Stomach smooth muscle (tissue), 2 donors: ENCODE results near the gene BRAF.
"Not testable (repeated sequence)": the region's sequence is repeated elsewhere in the genome, so short reads cannot be mapped to it uniquely, and the experiment has no call there.

Experiments used
- H3K27ac ChIP-seq: one replicate; pipeline ENCODE4 v1.7.0; 2013; ENCODE audit warnings: mild to moderate bottlenecking, low read length, inconsistent platforms
- H3K27me3 ChIP-seq, 2 donors: one replicate each; pipeline ENCODE4 v1.7.0; 2013; ENCODE audit warnings: low read length in 2 of 2; ENCODE audit not compliant: insufficient read depth in 2 of 2, control insufficient read depth in 1 of 2
- H3K36me3 ChIP-seq, 2 donors: one replicate each; pipeline ENCODE4 v1.7.0; 2013; ENCODE audit warnings: low read length in 2 of 2; ENCODE audit not compliant: control insufficient read depth in 2 of 2, insufficient read depth in 2 of 2
- H3K4me1 ChIP-seq: one replicate; pipeline ENCODE4 v1.7.0; 2013; ENCODE audit warnings: low read length; ENCODE audit not compliant: control insufficient read depth, insufficient read depth
- H3K4me3 ChIP-seq, 2 donors: one replicate each; pipeline ENCODE4 v1.7.0; 2013; ENCODE audit warnings: low read length in 2 of 2
- H3K9ac ChIP-seq, 2 donors: one replicate each; pipeline ENCODE4 v1.7.0; 2013; ENCODE audit warnings: low read length in 2 of 2, mild to moderate bottlenecking in 1 of 2
- H3K9me3 ChIP-seq, 2 donors: one replicate each; pipeline ENCODE4 v1.7.0; 2013; ENCODE audit warnings: low read length in 2 of 2; ENCODE audit not compliant: control insufficient read depth in 2 of 2
- donor health status: healthy.
- donor health status: Pancreatic carcinoma.

The BRAF gene

GRCh38 chr7:140695381-140695780, 229.3 kb downstream of the BRAF start:
- Histone ChIP-seq H3K36me3 (peaks cover 0 to 11% of the 10 kb centered on the region in 2 donors), H3K9ac (no peak overlapping the region), H3K27ac (peak overlapping the region; percentile 94), H3K27me3 (no peaks in the 10 kb centered on the region), H3K4me1 (peaks cover 25% of the 10 kb centered on the region), H3K9me3 (no peaks in the 10 kb centered on the region), H3K4me3 (no peak overlapping the region)

DNA sequence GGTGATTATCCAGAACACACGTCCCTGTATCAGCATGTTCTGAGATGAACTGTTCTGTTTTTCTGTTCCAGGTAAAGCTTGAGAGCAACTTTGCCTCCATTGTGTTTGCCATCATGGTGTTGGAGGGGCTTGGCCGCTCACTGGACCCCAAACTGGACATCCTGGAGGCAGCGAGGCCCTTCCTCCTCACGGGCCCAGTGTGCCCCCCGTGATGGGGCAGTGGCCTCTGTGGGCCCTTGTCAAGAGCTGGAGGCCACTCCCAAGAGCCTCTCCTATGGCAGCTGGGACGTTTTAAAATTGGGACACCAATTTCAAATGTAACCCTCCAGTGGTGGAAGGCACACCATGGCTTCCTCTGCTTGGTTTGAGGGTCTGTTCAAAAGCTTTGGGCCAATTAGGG, 230.1 kb downstream of the BRAF start:
- Histone ChIP-seq H3K27me3 (no peaks in the 10 kb centered on the region), H3K4me1 (peaks cover 25% of the 10 kb centered on the region)

DNA sequence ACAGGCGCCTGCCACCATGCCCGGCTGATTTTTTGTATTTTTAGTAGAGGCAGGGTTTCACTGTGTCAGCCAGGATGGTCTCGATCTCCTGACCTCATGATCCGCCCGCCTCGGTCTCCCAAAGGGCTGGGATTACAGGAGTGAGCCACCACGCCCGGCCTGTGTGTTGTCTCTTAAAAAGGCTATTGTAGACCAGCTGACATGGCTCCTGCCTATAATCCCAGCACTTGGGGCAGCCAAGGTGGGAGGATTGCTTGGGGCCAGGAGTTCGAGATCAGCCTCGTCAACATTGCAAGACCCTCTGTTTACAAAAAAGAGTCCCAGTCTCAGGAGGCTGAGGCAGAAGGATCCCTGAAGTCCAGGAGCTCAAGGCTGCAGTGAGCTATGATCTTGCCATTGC, 230.9 kb downstream of the BRAF start:
- not testable (repeated sequence) for H3K9me3 ChIP-seq, H3K27ac ChIP-seq, H3K4me3 ChIP-seq, H3K27me3 ChIP-seq, H3K9ac ChIP-seq
- Histone ChIP-seq H3K4me1 (peaks cover 21% of the 10 kb centered on the region), H3K36me3 (peaks cover 6 to 19% of the 10 kb centered on the region in 2 donors)

More for the DNA sequence above, 230.1 kb downstream of the BRAF start:
- Histone ChIP-seq H3K27ac (no peak overlapping the region), H3K9ac (no peak overlapping the region), H3K9me3 (no peaks in the 10 kb centered on the region), H3K36me3 (peaks cover 4 to 15% of the 10 kb centered on the region in 2 donors), H3K4me3 (no peak overlapping the region)

GRCh38 chr7:140691376-140692045, 233.2 kb downstream of the BRAF start:
- Histone ChIP-seq H3K27ac (no peak overlapping the region), H3K9me3 (no peaks in the 10 kb centered on the region), H3K9ac (no peak overlapping the region), H3K27me3 (no peaks in the 10 kb centered on the region), H3K4me3 (no peak overlapping the region), H3K4me1 (peaks cover 8% of the 10 kb centered on the region), H3K36me3 (peaks cover 14 to 26% of the 10 kb centered on the region in 2 donors)

- H3K9me3 ChIP-seq, result no peaks in the 10 kb centered on the region
- H3K27ac ChIP-seq, result no peak overlapping the region
- peaks cover 14 to 25% of the 10 kb centered on the region in 2 donors for H3K36me3 ChIP-seq
- H3K4me1 ChIP-seq, result no peaks in the 10 kb centered on the region
- no peaks in the 10 kb centered on the region for H3K27me3 ChIP-seq
- H3K4me3 ChIP-seq, result no peak overlapping the region
- H3K9ac ChIP-seq, result no peak overlapping the region
Measured at GRCh38 chr7:140689199-140690152, 235.3 kb downstream of the BRAF start.

DNA sequence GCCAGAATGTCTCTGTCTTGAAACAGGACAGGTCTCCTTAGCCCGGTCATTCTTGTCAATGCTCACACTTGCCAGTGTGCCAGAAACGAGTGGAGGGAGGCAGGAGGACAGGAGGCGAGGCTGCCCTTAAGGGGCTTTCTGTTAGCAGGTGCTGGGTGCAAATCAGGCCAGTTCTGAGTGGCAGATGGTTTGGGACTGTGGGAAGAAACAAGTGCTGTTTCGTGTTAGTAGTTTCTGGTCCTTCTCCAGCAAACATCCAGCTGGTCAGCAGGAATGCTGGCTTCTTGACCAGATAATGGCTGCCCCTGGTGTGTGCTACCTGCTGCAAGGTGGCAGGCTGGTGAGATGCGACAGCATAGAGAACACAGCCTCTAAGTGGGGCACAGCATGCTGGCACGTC, 236.4 kb downstream of the BRAF start:
- Histone ChIP-seq H3K27me3 (no peaks in the 10 kb centered on the region), H3K9me3 (no peaks in the 10 kb centered on the region), H3K4me3 (no peak overlapping the region), H3K4me1 (no peaks in the 10 kb centered on the region), H3K36me3 (peaks cover 17 to 31% of the 10 kb centered on the region in 2 donors), H3K9ac (no peak overlapping the region), H3K27ac (no peak overlapping the region)

- no peaks in the 10 kb centered on the region for H3K4me1 ChIP-seq
- H3K4me3 ChIP-seq, result no peak overlapping the region
- no peak overlapping the region for H3K9ac ChIP-seq
- H3K27me3 ChIP-seq, result no peaks in the 10 kb centered on the region
- no peak overlapping the region for H3K27ac ChIP-seq
- no peaks in the 10 kb centered on the region for H3K9me3 ChIP-seq
- H3K36me3 ChIP-seq, result peaks cover 21 to 37% of the 10 kb centered on the region in 2 donors
Measured at GRCh38 chr7:140686921-140687320, 237.8 kb downstream of the BRAF start.

- no peaks in the 10 kb centered on the region for H3K9me3 ChIP-seq
- no peak overlapping the region for H3K27ac ChIP-seq
Measured at GRCh38 chr7:140685407-140686087, 239.2 kb downstream of the BRAF start.

DNA sequence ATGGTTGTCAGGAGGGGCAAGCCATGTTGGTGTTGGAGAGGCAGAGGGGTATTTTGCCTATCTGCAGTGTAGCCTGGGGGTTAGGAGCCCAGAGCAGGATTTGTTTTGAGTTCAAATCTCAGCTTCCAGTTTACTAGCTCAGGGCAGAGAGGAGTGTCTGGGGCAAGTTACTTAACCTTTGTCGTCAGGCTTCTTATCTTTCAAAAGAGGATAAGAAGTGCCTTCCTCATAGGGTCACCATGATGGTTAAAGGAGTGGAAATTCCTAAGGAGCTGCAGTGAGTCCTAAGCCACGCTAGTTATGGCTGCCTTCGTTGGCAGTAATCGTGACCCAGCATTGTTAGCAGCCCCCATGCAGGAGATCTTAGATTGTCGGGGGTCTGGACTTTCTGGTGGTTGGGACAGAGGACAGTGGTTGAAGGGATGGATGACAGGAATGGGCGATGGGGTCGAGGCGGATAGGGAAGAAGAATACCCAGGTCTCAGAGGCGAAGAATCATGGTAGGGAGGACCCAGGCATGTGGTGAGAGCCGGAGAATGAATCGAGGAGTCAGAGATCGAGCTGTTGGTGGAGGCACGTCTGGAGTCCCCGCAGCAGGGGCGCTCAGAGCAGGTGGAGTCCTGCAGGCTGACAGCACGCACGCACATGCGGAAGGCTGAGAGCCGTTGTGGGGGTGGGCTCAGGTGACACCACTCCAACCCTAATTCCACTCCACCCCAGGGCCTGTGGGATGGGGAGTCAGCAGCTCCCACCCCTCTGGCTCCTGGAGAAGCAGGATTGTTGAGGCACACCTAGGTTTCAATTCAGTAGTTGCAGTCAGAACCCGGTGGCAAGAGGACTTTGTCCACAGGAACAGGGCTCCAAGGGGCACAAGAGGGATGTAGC, 240.4 kb downstream of the BRAF start:
- Histone ChIP-seq H3K27me3 (no peaks in the 10 kb centered on the region), H3K4me1 (no peaks in the 10 kb centered on the region), H3K36me3 (peaks cover 15 to 34% of the 10 kb centered on the region in 2 donors), H3K27ac (no peak overlapping the region), H3K9me3 (no peaks in the 10 kb centered on the region), H3K4me3 (no peak overlapping the region), H3K9ac (no peak overlapping the region)

More at GRCh38 chr7:140685407-140686087, 239.2 kb downstream of the BRAF start:
- no peaks in the 10 kb centered on the region for H3K27me3 ChIP-seq
- no peak overlapping the region for H3K9ac ChIP-seq
- no peak overlapping the region for H3K4me3 ChIP-seq
- H3K36me3 ChIP-seq, result peaks cover 21 to 40% of the 10 kb centered on the region in 2 donors
- H3K4me1 ChIP-seq, result no peaks in the 10 kb centered on the region

DNA sequence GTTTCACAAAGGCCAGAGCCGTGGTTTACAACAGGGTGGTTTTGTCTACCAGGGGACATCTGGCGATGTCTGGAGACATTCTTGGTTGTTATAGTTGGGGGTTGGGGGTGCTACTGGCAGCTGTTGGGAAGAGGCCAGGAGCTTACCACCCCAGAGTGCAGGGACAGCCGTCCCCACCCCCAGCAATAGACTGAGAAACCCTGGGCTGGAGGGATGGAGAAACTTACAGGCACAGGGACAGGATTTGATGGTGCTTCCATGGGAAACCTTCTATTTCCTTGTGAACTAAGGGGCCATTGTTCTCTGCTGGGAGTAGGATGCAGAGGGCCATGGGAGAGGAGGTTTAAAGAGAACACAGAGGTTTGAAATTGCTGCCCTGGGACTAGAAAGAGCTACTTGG, 241.1 kb downstream of the BRAF start:
- peaks cover 19 to 38% of the 10 kb centered on the region in 2 donors for H3K36me3 ChIP-seq

More for the DNA sequence above, 241.1 kb downstream of the BRAF start:
- Histone ChIP-seq H3K4me3 (no peak overlapping the region), H3K9me3 (no peaks in the 10 kb centered on the region), H3K27ac (no peak overlapping the region), H3K9ac (no peak overlapping the region), H3K4me1 (no peaks in the 10 kb centered on the region), H3K27me3 (no peaks in the 10 kb centered on the region)
